ENCODE results near the gene GPRC5D.

DNA sequence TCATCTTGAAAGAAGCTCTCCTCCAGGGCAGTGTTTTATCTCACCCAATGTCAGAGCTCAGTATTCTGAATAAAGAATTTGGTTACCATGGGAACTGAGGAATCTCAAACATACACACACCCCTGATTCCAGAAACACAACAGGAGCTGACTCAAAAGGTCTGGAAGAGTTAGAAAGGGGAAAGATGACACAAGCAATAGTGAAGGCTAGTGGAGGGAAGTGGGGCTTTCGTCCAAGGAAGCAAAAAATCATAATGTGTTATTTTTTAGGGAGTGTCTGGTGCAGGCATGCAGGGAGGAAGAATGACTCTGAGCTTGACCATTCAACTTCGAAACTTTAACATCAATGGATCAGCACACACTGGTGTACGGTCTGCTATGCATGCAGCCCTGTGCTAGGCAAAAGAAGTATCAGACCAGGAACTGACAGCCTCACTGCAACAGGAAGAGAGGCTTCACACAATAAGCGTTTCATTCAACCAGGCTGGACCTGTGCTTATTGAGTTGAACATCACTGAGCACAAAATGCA is 27.8 kb upstream of the GPRC5D start:
- TF ChIP-seq POLR2A (IDR thresholded peaks at IDR 0.05; ENCODE audit: low read depth, low read length), result no peak
- no peak for TF ChIP-seq POLR2AphosphoS5 (IDR thresholded peaks at IDR 0.05; ENCODE audit: low read depth, low read length)
- TF ChIP-seq PAX5 (IDR thresholded peaks at IDR 0.05; ENCODE audit: insufficient read depth, low read length, severe bottlenecking), result no peak
- no peak for TF ChIP-seq TAF1 (IDR thresholded peaks at IDR 0.05; ENCODE audit: low read depth, low read length)
- TF ChIP-seq POU2F2 (IDR thresholded peaks at IDR 0.05; ENCODE audit: low read depth, low read length), result no peak
- TF ChIP-seq SPI1 (IDR thresholded peaks at IDR 0.05; ENCODE audit: low read depth, low read length), result no peak

Measured in GM12891 (cell line).